Upper lobe of left lung (tissue), 6 donors: ENCODE data around the gene LHX4. TPM values are rescaled to one million over a fixed set of nuclear protein-coding genes. Genes with fewer than 3 reads are reported as not detected.

ENCODE experiments used
- ATAC-seq, 2 donors: fragments of 200-7000 bp; cut with Tn5 transposase; one replicate each; pipeline ENCODE4 v1.9.1; 2022; ENCODE audit warnings: mild to moderate bottlenecking in 2 of 2, moderate library complexity in 2 of 2; ENCODE audit not compliant: low FRiP score in 2 of 2
- DNase-seq, 2 donors: peaks; one replicate each; pipeline ENCODE4 v3.0.0-alpha.2; 2019 to 2020
- H3K27ac ChIP-seq, 4 donors: fragments of 200-600 bp; sonication (generic); one replicate each; pipeline ENCODE4 v1.5.1; 2016 to 2019
- H3K27me3 ChIP-seq, 4 donors: fragments of 200-600 bp; sonication (generic); one replicate each; pipeline ENCODE4 v1.5.1; 2017 to 2019
- H3K36me3 ChIP-seq, 4 donors: fragments of 200-600 bp; sonication (generic); one replicate each; pipeline ENCODE4 v1.5.1; 2016 to 2019
- H3K4me1 ChIP-seq, 4 donors: fragments of 200-600 bp; sonication (generic); one replicate each; pipeline ENCODE4 v1.5.1; 2018 to 2019
- H3K4me3 ChIP-seq, 4 donors: fragments of 200-600 bp; sonication (generic); one replicate each; pipeline ENCODE4 v1.5.1; 2017 to 2019; ENCODE audit warnings: mild to moderate bottlenecking in 2 of 4, moderate library complexity in 1 of 4
- H3K9me3 ChIP-seq, 4 donors: fragments of 200-600 bp; sonication (generic); one replicate each; pipeline ENCODE4 v1.5.1; 2018 to 2019
- EP300 ChIP-seq, 4 donors: sonication (generic); formaldehyde crosslinking; IDR thresholded peaks; one replicate each; pipeline ENCODE4 v1.5.1; 2017; ENCODE audit warnings: antibody characterized with exemption in 4 of 4, control low read depth in 2 of 4
- POLR2A ChIP-seq, 4 donors: fragments of 450-650 bp; IDR thresholded peaks; one replicate each; pipeline ENCODE4 v1.5.1; 2016 to 2017; ENCODE audit warnings: antibody characterized with exemption in 4 of 4, mild to moderate bottlenecking in 2 of 4
- POLR2AphosphoS5 ChIP-seq, 2 donors: sonication (generic); formaldehyde crosslinking; IDR thresholded peaks; one replicate each; pipeline ENCODE4 v1.5.1; 2017; ENCODE audit warnings: antibody characterized with exemption in 2 of 2
- WGBS, 2 donors: methylation state at CpG; one replicate each; pipeline ENCODE4 v1.1.5; 2017 to 2018; 5-methylcytosine and 5-hydroxymethylcytosine counted together
- total RNA-seq, 6 donors: library from RNA; depleted of rRNA in 4 of 6; stranded (reverse); fragments of >200 nt in 4 of 6; gene quantifications; one replicate each; pipeline versions ENCODE4 v1.1.0 to v1.2.1, GENCODE V29; 2016 to 2021
- TF ChIP-seq, protein P1 (sequence below), 6 experiments: fragments of 450-650 bp in 4 of 6; fragments of 200-600 bp in 2 of 6; sonication (generic) in 2 of 6; IDR thresholded peaks; one replicate each; pipeline ENCODE4 v1.5.1; 2016 to 2019; ENCODE audit warnings: antibody characterized with exemption in 6 of 6
- donor health status: DM: no; HTN: no; CAD: no; lungs with moderate emphysema.
- donor health status: DM: no; HTN: yes; CAD: no; lungs with severe emphysema.

The LHX4 gene
- total RNA-seq, 6 donors from 2014 or later: 0.17 to 1.0 (median 0.30) TPM; not detected in 3

DNA sequence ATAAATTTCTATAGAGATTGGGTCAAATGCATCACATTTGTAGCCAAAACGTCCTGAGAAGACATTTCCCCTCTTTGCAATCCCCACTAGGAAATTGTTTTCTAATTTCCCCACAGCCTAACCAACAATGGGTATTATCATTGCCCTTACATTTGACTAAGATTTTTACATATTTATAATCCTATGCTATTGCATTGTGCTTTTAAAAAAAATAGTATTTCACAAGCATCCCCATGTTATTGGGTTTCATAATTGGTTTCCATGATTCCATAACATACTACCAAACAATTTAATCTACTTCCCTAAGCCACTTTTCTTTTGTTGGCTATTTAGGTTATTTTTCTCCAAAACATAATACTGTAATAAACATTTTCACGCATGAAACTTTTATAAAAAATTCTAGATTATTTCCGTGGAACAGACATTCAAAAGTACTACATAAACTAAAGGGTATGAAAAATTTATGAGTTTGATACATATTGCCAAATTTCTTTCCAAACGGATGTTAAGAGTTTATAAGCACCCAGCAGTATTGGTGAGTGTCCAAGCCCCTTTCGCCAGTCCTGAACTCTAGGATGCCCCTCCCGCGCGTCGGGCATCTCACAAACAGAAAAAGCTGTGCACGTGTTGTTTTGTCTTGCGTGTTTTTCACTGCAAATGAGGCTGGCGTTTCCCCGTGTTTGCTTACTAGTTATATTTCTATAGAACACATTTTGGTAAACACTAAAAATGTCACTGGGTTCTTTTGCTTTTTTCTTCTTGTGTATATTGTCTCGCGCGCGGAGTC lies 2.0 kb upstream of the LHX4 start:
- ATAC-seq (no peak), DNase-seq (no peak)
- no peak overlapping the region for H3K27ac ChIP-seq
- WGBS, 2 donors: 21 to 25% methylated on average over 17 of the region's 17 CpGs
- peaks cover 0 to 59% (median 33%) of the 10 kb centered on the region in 4 donors for H3K27me3 ChIP-seq
- no peak overlapping the region for H3K4me3 ChIP-seq
- TF ChIP-seq POLR2AphosphoS5 (IDR thresholded peaks at IDR 0.05): no peak
- TF ChIP-seq, protein P1, sequence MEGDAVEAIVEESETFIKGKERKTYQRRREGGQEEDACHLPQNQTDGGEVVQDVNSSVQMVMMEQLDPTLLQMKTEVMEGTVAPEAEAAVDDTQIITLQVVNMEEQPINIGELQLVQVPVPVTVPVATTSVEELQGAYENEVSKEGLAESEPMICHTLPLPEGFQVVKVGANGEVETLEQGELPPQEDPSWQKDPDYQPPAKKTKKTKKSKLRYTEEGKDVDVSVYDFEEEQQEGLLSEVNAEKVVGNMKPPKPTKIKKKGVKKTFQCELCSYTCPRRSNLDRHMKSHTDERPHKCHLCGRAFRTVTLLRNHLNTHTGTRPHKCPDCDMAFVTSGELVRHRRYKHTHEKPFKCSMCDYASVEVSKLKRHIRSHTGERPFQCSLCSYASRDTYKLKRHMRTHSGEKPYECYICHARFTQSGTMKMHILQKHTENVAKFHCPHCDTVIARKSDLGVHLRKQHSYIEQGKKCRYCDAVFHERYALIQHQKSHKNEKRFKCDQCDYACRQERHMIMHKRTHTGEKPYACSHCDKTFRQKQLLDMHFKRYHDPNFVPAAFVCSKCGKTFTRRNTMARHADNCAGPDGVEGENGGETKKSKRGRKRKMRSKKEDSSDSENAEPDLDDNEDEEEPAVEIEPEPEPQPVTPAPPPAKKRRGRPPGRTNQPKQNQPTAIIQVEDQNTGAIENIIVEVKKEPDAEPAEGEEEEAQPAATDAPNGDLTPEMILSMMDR (IDR thresholded peaks at IDR 0.05): no peak
- TF ChIP-seq EP300 (IDR thresholded peaks at IDR 0.05): no peak
- TF ChIP-seq POLR2A (IDR thresholded peaks at IDR 0.05): no peak
- no peaks in the 10 kb centered on the region for H3K9me3 ChIP-seq
- H3K36me3 ChIP-seq: no peaks in the 10 kb centered on the region
- peaks cover 31 to 45% (median 33%) of the 10 kb centered on the region in 4 donors for H3K4me1 ChIP-seq

DNA sequence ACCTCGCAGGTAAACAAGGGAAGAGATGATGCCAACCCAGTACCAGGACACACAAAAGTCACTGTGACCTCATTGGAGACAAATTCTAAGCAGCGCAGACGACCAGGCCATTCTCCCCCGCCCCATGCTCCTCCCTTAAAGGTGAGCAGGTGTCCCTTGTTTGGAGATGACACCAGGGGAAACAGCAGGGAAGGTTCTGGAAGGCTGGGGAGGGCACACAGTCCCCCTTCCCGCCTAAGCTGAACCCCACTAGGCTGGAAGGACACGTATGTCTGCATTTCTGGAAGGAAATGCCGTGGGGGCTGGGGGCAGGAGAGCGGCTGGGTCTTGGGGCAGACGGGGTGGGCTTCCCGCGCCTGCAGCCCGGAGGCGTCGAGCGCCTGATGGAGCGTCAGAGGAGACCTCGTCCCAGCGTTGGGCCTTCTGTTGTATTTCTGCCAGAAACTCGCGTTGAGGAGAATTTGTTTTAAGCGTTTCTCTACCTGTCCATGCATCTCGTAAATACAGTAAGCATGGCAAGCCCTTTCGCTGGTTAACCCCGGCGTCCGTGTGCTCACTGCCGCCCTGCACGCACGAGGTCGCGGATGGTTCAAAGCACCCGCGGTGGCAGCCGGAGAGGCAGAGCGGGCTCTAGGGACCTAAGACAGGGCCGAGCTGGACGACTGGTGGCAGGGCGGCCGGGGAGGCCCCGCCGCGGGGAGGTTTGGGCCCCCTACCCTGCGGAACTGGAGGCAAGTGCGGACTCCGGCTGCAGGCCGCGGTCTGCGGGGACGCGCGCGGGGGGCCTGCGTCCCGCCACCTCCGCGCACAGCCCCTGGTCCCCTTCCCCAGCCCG lies 1.2 kb upstream of the LHX4 start:
- WGBS, 2 donors: 3 to 7% methylated on average over 10 to 45 of the region's 57 CpGs
- Histone ChIP-seq H3K27me3 (peaks cover 0 to 67% (median 40%) of the 10 kb centered on the region in 4 donors), H3K27ac (no peak overlapping the region), H3K36me3 (no peaks in the 10 kb centered on the region), H3K4me3 (peak overlapping the region; percentile 52 to 80 (median 66)), H3K9me3 (no peaks in the 10 kb centered on the region), H3K4me1 (peaks cover 38 to 53% (median 40%) of the 10 kb centered on the region in 4 donors)
- DNase-seq (peak in 1 of 2 donors; percentile 86), ATAC-seq (peak in 1 of 2 donors; percentile 20)
- TF ChIP-seq, protein P1 (IDR thresholded peaks at IDR 0.05): no peak
- no peak for TF ChIP-seq POLR2A (IDR thresholded peaks at IDR 0.05)
- no peak for TF ChIP-seq EP300 (IDR thresholded peaks at IDR 0.05)
- no peak for TF ChIP-seq POLR2AphosphoS5 (IDR thresholded peaks at IDR 0.05)

DNA sequence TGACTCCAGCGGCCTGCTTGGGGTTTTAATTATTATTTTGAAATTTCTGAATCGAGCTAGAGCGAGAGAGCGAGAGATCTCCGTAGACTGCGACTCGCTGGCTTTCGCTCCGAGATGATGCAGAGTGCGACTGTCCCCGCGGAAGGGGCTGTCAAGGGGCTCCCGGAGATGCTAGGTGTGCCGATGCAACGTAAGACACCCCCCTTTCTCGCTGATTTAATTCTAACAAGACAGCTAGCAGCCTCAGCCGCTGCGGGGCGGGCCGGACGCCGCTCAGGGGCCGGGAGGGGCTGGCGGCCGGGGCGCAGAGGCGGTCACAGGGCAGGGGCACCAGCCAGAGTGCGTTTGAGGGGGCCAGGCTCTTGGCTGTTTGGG lies 339 bp downstream of the LHX4 start:
- Histone ChIP-seq H3K9me3 (no peaks in the 10 kb centered on the region), H3K36me3 (no peaks in the 10 kb centered on the region), H3K27ac (no peak overlapping the region), H3K4me3 (peak overlapping the region; percentile 52 to 80 (median 67)), H3K4me1 (peaks cover 51 to 67% (median 54%) of the 10 kb centered on the region in 4 donors), H3K27me3 (peaks cover 0 to 80% (median 53%) of the 10 kb centered on the region in 4 donors)
- 1 to 3% methylated on average over 6 to 21 of the region's 28 CpGs for WGBS, 2 donors
- DNase-seq (peak in 1 of 2 donors; percentile 84), ATAC-seq (no peak)
- TF ChIP-seq EP300 (IDR thresholded peaks at IDR 0.05): no peak
- TF ChIP-seq POLR2AphosphoS5 (IDR thresholded peaks at IDR 0.05): no peak
- TF ChIP-seq, protein P1 (IDR thresholded peaks at IDR 0.05): no peak
- no peak for TF ChIP-seq POLR2A (IDR thresholded peaks at IDR 0.05)

DNA sequence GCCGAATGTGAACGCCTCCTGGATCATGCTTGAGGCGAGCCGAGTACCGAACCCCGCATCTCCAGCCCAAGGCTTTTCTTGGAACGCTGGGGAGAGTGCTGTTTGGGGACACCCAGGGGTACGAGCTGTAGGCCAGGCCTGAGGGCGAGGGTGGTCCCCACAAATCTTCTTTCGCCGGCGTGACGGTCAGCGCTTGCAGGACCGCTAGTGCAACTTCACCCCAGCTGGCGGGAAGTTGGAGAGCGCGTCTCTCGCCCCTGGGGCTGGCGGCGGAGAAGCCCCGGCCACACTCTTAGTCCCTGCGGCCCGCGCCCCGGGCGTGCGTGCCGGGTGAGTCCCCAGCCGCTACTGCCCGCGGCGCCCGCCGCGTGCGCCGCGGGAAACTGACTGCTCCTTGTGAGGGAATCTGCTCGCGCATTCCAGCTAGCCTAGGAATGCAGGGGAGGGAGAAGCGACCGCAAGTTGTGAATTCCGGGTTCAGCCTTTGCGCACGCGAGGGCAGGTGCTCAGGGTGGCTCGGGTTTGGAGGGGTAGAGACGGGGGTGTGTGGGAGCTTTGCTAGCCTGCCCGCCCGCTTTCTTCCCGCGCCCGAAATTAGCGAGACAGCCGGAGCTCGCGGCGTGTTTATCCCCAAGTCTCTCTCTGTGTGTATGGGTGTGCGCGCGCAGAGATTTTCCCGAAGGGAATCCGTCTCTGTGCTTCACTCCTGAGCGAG lies 884 bp downstream of the LHX4 start:
- Histone ChIP-seq H3K4me1 (peaks cover 56 to 73% (median 58%) of the 10 kb centered on the region in 4 donors), H3K36me3 (no peaks in the 10 kb centered on the region), H3K9me3 (no peaks in the 10 kb centered on the region), H3K4me3 (peak overlapping the region; percentile 11 to 80 (median 60)), H3K27ac (no peak overlapping the region), H3K27me3 (peaks cover 0 to 86% (median 58%) of the 10 kb centered on the region in 4 donors)
- ATAC-seq: peak in 1 of 2 donors; percentile 22
- WGBS, 2 donors: 0% methylated on average over 1 to 41 of the region's 65 CpGs
- peak in 1 of 2 donors; percentile 88 for DNase-seq
- TF ChIP-seq, protein P1 (IDR thresholded peaks at IDR 0.05): no peak
- TF ChIP-seq EP300 (IDR thresholded peaks at IDR 0.05) (no peak), POLR2A (IDR thresholded peaks at IDR 0.05) (no peak), POLR2AphosphoS5 (IDR thresholded peaks at IDR 0.05) (no peak)
